GM19240 (cell line): ENCODE measurements around the gene CYB561D1.
A peak's percentile ranks its signal among the peaks of the same experiment; 100 is the strongest.

Source experiments
- DNase-seq: peaks from one replicate; pipeline ENCODE4 v3.0.0; 2011; ENCODE audit warnings: low spot score; ENCODE audit not compliant: insufficient read length

The CYB561D1 gene

DNA sequence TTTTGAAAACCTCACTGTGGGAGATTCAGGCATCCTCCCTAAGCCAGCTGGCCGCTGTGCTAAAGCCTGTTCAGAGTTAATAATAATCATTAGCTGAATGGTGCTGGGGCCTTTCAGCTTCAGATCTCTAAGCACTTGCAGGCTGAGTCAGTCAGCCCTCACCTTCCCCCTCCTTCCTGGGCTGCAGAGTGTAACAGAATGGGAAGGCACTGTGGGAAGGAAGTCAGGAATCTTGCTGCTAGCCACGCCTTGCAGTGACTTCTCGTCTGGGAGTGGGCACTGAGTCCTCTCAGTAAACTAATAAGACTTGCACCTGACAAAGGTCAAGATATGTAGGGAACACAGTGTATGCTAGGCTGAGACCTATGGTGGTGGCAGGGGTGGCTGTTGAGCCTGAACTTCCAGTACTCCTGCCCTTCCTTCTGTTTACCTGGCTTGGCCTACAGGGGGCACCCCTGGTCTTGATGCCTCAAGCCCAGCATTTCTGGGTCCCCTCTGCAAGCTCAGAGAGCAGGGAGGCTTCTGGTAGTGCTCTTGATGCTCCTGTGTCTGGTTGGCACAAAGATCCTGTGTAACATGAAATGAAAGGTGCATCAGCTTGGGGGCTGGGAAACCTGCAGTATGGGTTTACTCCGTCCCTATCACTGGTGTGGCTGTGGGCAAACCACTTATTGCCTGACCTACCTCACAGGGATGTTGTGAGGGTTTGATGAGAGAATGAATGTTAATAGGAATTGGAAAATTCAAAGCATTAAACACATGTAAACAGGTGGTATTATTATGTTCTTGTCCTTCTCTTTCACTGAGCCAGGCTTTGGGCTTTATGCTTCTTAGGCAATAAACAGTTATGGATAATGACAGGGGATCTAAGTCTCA is 6.0 kb downstream of the CYB561D1 start:
- DNase-seq = no peak

DNA sequence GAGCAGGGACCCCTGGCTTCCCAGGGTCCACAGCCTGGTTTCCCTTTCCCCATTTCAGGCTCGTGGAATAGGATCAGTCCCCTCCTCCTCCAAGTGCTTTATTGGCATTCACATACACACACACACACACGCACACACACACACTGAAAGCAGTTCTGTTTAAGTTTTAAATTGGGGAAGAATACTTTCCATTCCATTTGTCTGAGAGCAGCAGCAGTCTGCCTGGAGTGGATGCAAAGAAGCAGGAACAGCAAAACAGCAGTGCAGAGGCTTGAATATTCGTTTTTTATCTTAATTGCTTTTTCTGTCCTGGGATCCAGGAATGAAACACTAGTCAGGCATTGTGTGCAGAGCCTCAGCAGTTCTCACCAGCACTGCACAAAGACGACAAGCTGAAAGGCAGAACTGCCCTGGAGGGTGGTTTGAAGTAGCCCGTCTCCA is 7.1 kb downstream of the CYB561D1 start:
- DNase-seq = no peak

DNA sequence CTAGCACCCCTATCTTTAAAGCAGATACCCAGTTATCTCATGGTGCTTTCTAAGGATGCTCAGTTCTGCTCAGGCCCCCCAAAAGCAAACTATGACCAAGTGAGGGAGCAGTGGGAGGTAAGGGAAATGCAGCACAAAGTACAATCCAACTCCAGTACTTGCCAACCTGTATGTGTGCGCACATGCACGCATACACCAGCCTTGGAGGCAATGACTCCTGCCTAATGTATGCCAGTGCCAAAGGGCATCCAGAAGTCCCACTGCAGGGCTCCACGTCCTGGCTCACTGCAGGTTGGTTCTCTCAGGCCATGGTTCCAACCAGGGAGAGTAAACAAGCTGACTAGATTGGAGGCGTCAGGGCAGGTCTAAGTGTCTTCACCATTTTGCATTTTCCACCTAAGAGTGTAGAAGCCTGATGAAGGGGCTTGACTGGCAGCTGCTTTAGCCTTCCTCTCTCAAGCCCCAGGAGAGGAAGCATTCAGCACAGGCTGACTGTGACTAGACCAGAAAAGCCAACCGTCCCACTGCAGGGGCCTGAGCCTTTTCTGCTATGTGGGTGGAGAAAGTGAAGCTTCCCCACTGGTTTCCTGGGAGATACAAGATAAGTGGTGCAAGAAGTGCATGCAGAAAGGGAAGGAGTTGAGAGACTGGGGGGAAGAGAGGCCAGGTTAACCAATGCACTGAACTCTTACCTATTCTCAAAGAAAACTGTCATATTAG is 7.9 kb downstream of the CYB561D1 start:
- DNase-seq = no peak

DNA sequence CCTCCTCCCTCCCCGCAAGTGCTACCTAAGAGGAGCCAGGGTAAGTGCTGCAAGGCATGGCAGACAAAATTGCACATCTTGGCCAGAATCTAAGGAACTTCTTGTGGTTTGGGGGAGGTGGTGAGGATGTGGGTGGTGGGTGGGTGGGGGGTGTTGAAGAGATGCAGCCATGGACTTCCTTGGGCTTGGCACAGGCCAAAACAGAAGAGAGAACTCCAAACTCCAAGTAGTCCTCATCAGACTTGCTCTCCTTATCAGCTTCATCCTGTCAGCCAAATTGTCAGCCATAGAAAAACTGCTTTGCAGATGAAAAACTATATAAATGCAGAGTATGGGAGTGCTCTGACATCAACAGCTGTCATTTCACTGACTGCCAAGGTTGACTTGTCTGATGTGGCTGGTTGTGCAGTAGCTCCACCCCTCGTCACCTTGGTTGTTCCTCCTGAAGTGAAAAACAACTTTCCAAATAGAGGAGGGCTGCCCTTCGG is 8.5 kb downstream of the CYB561D1 start:
- no peak for DNase-seq

DNA sequence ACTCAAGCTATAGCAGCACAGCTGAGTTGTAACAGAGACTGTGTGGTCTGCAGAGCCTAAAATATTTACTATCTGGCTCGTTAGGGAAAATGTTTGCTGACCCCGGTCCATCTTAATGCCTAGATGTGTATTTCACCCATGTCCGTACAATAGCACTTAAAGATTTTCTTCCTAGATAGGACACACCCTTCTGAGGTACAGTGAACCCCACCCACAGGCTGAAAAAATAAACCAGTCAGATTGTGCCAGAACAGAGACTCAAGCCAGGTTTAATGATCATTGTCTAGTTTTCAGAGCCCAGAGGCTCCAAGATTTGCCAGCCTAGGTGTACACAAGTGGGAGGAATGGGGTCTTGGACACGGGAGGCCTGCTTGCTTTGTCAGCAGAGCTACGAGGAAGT is 10.0 kb downstream of the CYB561D1 start:
- DNase-seq = no peak

DNA sequence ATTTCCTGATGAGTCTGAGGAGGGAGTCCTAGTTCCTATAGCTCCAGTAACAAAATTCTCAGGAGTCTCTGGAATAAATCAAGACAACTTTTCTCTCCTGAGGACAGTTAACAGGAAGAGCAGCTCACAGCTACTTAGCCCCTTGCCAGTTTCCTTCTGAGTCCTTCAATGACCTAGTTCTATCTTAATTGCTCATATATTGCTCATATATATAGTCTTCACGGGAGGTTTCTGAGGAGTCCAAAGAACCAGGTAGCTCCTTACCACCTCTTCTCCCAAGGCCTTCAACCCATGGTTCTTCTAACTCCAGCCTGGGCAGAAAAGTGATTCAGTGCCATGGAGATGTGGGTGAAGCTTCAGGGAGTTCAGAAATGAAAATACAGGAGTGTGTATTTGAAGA is 11.1 kb downstream of the CYB561D1 start:
- DNase-seq = no peak

DNA sequence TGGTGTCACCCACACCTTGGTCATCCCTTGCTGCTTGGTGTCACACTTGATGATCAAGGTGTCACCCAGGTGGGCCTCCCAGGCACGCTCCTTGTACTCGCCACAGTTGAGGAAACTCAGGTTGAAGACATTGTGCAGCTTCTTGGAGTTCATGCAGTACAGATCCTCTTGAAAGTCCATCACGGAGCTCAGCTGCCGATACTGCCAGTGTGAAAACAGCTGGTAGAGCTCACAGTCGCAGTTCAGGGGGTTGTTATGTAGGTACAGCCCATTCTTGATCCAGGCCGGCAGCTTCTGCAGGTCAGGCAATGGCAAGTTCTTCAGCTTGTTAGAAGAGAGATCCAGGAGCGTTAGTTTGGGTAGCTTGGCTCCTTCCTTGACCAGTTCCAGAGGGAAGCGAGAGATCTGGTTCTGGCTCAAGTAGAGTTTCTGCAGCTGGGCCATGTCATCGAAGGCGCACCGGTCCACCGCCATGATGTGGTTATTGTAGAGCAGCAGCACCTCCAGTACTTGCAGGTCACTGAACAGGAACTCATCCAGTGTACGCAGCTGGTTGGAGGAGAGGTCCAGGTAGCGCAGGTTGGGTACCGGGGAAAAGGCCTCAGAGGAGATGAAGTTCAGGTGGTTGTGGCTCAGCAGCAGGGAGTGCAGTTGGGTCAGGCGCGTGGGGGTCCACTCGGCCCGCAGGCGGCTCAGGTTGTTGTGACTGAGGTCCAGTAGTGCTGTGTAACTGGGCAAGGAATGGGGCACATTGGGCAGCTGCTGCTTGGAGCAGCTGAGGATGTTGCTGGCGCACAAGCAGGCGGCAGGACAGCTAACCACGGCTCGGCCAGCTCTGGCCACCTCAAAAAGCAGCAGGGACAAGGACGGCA is 14.3 kb downstream of the CYB561D1 start:
- DNase-seq = no peak

DNA sequence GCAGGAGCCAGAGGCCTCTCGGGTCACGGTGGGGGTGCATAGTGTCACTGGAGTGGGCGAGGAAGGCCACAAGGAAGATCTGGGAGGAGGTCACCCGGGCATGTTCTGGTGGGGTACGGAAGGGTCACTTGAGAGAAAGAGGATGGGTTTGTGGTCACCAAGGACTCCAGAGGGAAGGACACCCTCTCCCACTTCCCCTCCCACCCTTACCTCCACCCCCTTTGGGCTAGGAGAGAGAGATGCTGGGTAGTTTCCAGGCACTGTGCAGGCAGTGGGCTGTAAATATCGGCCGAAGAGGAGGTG is 14.9 kb downstream of the CYB561D1 start:
- no peak for DNase-seq

DNA sequence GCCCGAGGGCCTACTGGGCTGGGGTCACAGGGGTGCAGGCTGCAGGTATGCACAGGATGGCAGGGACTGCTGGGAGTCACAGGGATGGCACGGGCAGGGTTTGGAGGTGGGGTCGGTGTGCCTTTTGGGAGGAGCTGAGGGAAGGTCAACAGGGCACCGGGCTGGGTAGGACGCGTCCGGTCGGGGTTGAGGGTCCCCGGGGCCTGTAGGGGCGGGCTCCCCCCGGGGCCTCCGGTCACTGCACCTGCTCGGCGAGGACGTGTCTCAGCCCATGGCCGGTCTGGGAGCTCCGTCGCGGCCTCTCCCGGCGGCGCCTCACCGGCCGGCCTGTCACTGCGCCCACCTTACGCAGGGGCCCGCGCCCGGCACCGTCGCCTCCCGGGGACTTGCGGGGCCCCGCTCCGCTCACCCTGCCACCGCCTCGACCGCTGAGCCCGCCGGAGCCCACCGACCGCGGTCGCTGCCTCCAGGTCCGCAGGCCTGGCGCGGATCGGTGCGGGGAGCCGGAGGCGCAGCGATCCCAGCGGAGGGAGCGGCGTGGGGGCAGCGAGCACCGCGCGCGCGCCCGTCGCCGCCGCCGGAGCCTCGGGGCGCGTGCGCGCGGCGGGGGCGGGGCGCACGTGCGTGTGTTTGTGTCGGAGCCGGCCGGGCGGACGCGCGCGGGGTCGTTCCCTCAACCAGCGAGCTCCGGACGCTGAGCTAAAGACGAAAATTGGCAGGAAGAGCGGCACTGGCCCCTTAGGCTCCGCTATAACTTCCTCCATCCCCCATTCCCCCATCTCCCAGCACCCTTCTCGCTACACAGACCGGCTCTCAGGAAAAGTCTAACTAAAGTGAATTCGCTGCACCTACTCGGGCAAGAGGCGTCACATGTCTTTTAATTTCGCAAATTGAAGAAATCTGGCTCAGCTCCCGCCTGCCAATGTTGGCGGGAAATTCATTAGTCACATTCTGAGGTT is 15.6 kb downstream of the CYB561D1 start, which contains the start of gene AMIGO1:
TSS of gene AMIGO1 (minus strand) at position 552 of the 959 bp plus-strand sequence. CDS start 815 bp downstream, outside the sequence.
- peak; percentile 61 for DNase-seq

DNA sequence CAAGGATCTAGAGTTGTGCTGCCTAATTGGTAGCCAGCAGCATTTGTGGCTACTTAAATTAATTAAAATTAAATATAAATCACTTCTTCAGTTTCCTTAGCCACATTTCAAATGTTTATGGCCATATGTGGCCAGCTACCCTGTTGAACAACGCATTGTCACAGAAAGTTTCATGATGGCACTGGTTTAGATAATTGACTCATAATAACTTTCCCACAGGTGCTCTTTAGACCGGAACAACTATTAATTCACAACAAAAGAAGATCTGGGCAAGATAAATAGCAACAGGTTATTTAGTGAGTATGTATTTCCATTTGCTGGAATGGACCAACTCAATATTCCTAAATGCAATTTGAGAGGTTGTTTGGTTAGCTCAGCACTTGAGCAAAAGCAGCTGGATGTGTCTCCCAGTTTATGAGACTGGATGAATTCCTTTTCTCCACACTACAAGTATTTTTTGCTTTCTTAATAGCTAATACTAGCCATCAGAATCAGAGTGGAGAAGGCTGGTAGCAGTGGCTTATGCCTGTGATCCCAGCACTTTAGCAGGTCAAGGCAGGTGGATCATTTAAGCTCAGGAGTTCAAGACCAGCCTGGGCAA is 19.3 kb downstream of the CYB561D1 start:
- DNase-seq = no peak

DNA sequence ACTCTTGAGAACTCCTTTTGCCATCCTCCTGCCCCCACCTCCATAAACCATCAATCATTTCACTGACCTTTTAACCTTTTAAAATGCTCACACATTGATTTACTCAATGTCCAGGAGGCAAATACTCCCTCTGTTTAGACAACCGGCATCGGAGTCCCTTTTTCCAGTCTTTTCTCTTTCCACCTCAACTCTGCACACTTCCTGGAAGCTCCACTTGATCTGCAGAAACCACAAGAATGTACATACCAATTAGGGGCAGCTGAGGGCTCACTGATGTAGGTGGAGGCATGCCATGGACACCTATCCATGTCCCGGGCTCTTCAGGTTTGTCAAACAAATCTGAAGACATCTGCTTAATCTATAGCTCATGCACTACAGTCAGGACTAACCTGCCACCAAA is 21.0 kb downstream of the CYB561D1 start:
- no peak for DNase-seq

DNA sequence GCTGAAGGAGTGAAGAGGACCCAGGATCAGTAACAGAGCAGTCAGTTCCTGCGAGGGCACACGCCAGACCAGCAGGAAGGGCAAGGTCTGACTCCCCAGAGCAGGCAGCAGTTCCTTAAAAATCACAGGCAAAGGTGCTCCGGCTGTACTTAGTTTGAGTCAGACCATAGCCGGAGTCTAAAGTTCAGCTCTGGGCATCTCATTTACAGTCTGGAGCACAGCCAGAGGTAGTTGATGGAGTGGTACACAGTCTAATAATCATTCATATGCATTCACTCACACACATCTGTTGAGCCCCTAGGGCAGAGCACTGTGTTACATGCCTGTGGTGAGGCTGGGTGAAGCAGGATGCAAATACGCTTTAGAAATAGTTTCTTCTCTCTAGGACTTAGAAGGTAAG is 23.0 kb downstream of the CYB561D1 start:
- DNase-seq = no peak

DNA sequence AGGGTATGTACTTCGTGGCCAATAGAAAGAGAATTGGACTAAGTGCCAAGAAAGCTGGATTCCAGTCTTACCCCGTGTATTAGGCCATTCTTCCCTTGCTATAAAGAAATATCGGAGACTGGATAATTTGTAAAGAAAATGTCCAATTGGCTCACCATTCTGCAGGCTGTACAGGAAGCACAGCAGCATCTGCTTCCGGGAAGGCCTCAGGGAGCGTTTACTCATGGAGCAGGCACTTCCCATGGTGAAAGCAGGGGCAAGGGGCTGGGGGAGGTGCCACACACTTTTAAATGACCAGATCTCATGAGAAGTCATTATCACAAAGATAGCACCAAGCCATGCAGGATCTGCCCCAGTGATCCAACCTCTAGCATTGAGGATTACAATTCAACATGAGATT is 23.4 kb downstream of the CYB561D1 start:
- no peak for DNase-seq

DNA sequence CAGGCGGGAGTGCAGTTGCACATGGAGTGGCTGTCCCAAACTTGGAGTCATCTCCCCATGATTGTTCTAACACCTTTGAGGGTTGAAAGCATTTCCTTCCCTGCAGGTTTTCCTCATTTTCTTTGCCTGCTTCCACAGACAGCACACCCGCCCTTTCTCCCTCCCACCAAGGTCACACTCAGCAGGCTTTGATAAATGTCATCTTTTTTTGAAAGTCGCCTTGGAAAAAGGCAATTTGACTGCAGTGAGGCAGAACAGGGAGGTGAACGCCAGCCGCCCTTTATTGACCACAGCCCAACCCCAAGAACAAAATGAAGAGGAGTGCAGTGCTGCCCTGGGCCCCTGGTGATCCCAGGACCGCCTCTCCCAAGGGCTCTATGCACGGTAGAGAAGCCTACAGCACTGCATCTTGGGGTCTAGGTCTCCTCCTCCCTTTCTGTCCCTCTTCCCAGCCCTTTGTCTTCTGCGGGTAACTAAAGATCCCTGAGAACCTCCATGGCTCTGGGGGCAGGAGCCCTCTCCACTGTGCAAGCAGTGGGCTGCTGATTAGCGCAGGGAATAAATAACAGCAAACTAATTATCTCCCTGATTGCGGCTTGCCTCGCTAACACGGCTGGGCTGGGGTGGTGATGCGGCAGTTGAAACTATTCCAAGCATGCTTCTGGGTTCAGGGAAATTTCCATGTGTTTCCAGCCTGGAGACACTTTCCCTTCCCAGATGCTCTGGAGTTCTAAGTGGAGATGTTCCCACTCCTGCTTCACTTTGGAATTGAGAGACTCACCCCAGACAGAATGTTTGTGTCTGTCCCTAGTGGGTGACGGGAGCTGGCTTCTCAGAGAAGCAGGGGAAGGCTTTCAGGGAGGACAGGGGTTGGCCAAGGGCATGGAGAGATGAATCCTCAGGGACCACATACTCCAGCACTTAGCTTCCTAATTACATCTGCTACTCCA is 27.4 kb downstream of the CYB561D1 start:
- DNase-seq = no peak

DNA sequence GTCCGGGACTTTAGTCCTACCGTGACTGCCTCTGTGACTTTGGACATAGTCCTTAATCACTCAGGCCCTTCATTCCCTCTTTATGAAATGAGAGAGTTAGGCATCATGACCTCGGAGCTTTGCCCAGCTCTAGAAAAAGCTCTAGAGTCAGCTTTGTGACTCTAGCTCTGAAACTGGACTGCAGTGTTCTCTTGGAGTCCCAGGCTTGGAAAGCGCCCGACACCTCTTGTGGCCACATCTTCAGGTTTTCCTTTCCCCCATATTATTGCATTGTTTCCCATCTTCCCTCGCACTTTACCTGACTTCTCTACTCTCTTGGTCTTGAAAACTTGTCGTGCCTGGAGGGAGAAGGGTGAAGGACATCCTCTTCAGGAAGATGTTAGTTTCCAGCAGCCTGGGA is 28.1 kb downstream of the CYB561D1 start:
- no peak for DNase-seq

DNA sequence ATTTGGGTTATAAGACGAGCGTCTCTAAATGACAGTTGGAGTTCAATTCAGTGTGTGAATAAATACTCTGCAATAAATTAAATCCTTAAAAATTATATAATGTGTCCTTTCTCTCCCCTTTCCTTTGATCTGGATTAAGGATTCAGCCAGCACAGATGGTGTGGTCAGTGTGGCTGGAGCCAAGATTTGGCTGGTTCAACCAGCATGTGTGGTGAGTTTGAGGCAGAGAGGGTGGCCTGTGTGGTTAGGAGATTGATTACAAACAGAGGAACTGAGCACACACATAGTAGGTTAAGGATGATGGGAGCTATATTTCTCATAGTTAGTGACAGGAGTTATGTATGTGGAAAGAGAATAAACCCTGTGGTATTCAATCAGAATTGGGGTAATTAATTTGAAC is 29.8 kb downstream of the CYB561D1 start:
- no peak for DNase-seq

DNA sequence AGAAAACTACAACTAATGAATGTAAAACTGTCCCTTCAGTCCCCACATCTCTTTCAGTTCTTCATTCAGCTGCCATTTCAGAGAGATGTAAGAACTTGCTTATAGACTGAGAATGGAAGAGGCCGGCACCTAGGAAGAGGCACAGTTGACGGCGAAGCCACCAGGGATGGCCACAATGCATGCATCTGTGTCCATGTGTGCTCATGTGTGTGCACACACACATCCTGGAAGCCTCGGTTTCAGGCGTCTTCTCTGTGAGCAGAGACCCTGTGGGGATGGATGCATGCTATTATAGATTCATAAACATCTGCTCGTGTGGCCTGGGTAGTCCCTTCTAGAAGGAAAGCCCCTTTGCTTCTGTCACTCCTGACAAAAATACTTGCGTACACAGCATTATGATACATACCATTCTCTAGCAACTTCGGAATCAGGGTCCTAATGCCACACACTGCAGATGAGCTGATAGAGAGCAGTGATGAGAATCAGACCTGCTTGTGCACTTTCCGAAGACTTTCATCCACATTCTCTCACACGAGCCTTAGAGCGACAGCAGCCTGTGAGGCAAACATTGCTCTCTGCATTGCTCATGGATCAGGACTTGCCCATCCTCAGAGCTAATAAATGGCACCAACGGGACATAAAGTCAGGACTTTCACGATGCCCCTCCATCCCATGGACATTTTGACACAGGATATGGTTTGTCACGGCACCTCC is 33.4 kb downstream of the CYB561D1 start:
- DNase-seq = no peak
